Bronchial epithelial cell (primary cell): Measurements from ENCODE around the gene PTPRF. TPM values are rescaled to one million over a fixed set of nuclear protein-coding genes. Genes with fewer than 3 reads are reported as not detected.

Source experiments
- DNase-seq: peaks from one replicate; pipeline ENCODE4 v3.0.0-alpha.2; 2010; ENCODE audit warnings: low read depth
- FAIRE-seq: peaks from 2 replicates; lab custom pipeline; 2011; peaks lifted over from hg19 to GRCh38; lab: Jason Lieb, UNC
- H3K27me3 ChIP-seq: 2 replicates; pipeline ENCODE4 v1.5.1; 2011; ENCODE audit warnings: low read length; ENCODE audit not compliant: control insufficient read depth, insufficient read depth
- H3K36me3 ChIP-seq: 2 replicates; pipeline ENCODE4 v1.5.1; 2011; ENCODE audit warnings: low read length; ENCODE audit not compliant: control insufficient read depth, insufficient read depth
- H3K4me3 ChIP-seq: 2 replicates; pipeline ENCODE4 v1.5.1; 2011; ENCODE audit warnings: mild to moderate bottlenecking, low read depth, low read length, control low read depth
- total RNA-seq: library from RNA; depleted of rRNA; stranded (reverse); fragments of >200 nt; gene quantifications from 2 replicates; pipeline ENCODE4 v1.2.1, GENCODE V29; 2014
- TF ChIP-seq, protein P1 (sequence below): IDR thresholded peaks from 2 replicates; pipeline ENCODE4 v1.5.1; 2011; ENCODE audit warnings: mild to moderate bottlenecking, moderate library complexity, low read length, control low read depth, inconsistent platforms; ENCODE audit not compliant: insufficient read depth, severe bottlenecking

The PTPRF gene
- total RNA-seq, 1 donor from 2014 or later, result 127 TPM

GRCh38 chr1:43592974-43593683 is 62.4 kb downstream of the PTPRF start:
- DNase-seq (no peak), FAIRE-seq (no peak)
- no peaks in the 10 kb centered on the region for H3K27me3 ChIP-seq
- peaks cover 62% of the 10 kb centered on the region for H3K36me3 ChIP-seq
- H3K4me3 ChIP-seq, result no peak overlapping the region
- TF ChIP-seq, protein P1, sequence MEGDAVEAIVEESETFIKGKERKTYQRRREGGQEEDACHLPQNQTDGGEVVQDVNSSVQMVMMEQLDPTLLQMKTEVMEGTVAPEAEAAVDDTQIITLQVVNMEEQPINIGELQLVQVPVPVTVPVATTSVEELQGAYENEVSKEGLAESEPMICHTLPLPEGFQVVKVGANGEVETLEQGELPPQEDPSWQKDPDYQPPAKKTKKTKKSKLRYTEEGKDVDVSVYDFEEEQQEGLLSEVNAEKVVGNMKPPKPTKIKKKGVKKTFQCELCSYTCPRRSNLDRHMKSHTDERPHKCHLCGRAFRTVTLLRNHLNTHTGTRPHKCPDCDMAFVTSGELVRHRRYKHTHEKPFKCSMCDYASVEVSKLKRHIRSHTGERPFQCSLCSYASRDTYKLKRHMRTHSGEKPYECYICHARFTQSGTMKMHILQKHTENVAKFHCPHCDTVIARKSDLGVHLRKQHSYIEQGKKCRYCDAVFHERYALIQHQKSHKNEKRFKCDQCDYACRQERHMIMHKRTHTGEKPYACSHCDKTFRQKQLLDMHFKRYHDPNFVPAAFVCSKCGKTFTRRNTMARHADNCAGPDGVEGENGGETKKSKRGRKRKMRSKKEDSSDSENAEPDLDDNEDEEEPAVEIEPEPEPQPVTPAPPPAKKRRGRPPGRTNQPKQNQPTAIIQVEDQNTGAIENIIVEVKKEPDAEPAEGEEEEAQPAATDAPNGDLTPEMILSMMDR, result no peak

GRCh38 chr1:43596579-43596978 is 65.9 kb downstream of the PTPRF start:
- peak; percentile 98 for FAIRE-seq
- H3K27me3 ChIP-seq, result no peaks in the 10 kb centered on the region
- TF ChIP-seq, protein P1, result no peak
- H3K4me3 ChIP-seq, result no peak overlapping the region
- no peak for DNase-seq
- H3K36me3 ChIP-seq, result peaks cover 51% of the 10 kb centered on the region

- TF ChIP-seq, protein P1, result no peak
- DNase-seq (no peak), FAIRE-seq (peak; percentile 94)
- Histone ChIP-seq H3K27me3 (no peaks in the 10 kb centered on the region), H3K36me3 (peaks cover 48% of the 10 kb centered on the region), H3K4me3 (no peak overlapping the region)
Observed at GRCh38 chr1:43597028-43597427, 66.3 kb downstream of the PTPRF start.

GRCh38 chr1:43597721-43598120 is 67.0 kb downstream of the PTPRF start:
- Histone ChIP-seq H3K36me3 (peaks cover 42% of the 10 kb centered on the region), H3K4me3 (no peak overlapping the region), H3K27me3 (no peaks in the 10 kb centered on the region)
- TF ChIP-seq, protein P1, result no peak
- FAIRE-seq (no peak), DNase-seq (no peak)

GRCh38 chr1:43598622-43599021 is 67.9 kb downstream of the PTPRF start:
- TF ChIP-seq, protein P1, result no peak
- DNase-seq (no peak), FAIRE-seq (peak; percentile 36)
- no peak overlapping the region for H3K4me3 ChIP-seq
- no peaks in the 10 kb centered on the region for H3K27me3 ChIP-seq
- peaks cover 36% of the 10 kb centered on the region for H3K36me3 ChIP-seq
